HG02798 (cell line): Measurements from ENCODE around the gene PARD3B.

Experiments
- ATAC-seq: cut with Tn5 transposase; IDR thresholded peaks from one replicate; pipeline ENCODE4 v1.9.1; 2021; ENCODE audit warnings: mild to moderate bottlenecking; ENCODE audit not compliant: unreplicated experiment, poor library complexity

PARD3B gene

GRCh38 chr2:204920776-204921175 is 375.5 kb downstream of the PARD3B start:
- ATAC-seq: no peak

DNA sequence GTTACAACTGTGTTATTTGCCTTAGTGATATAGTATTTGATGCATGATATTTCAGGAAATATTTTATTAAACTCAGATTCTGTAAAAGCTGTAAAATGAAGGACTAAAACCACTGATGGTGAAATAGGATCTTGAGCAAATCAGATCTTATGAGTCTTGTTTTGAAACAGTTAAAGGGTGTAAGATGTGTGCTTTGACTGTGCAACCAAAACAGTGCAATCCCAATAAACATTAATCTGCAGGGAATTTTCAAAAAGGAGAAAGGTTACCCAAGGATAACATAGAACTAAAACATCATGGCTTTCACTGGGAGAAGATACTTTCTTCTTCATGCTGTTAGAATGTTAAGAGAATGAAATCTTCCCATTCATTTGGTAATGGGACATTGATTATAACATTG is 378.7 kb downstream of the PARD3B start:
- ATAC-seq: no peak

DNA sequence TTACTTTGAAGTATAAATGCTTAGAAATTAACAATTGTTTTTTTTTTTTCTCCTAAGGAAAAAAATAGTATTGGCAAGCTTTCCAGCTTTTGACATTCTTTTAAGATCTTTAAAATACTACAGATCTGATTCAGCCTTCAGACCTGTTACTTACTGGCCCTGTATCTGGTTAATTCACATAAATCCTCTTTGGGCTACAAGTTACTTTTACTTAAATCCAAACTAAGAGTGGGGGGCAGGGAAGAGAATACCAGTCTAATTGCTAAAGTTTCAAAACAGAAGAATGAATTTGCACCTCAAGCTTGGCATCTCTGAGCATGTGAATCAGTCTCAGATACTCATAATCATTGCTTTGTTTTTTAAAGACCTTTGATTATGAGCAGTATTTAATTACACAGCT is 386.3 kb downstream of the PARD3B start:
- ATAC-seq: no peak

GRCh38 chr2:204933735-204934374 is 388.6 kb downstream of the PARD3B start:
- no peak for ATAC-seq

- ATAC-seq: no peak
These were observed 399.7 kb downstream of the PARD3B start for GRCh38 chr2:204944927-204945326.

DNA sequence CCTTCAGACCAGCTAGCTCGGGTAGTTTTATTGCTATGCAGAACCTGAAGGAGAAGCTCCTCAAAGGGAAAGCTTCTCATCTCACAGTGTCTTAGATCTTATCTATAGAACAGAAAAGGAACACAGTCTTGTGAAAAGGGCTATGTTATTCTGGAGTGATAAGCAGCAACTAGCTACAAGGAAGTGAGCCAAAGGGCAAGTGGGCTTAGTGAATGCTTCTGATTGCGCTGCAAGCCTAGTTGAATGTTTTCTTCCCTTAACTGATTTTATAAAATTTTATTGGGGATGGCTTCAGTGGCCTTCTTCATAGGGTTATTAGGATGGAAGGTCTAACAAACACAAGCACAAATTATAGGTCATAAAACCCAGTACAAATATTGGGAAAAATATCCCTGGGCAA is 400.1 kb downstream of the PARD3B start:
- ATAC-seq: no peak

DNA sequence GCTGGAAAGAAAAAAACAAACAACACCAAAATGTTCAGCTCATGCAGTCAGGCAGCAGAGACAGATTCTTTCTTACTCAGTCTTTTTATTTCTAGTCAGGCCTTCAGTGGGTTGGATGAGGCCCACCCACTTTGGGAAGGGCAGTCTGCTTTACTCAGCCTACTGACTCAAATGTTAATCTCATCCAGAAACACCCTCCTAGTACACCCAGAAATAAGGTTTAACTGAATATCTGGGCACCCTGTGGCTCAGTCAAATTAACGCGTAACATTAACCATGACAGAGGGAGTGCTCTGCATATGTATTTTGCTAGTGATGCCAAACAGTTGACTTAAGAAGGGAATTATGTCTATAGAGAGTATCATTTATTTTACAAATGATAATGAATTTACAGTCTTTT is 401.6 kb downstream of the PARD3B start:
- ATAC-seq: no peak

GRCh38 chr2:204947405-204947804 is 402.1 kb downstream of the PARD3B start:
- no peak for ATAC-seq

GRCh38 chr2:204948024-204948763 is 402.9 kb downstream of the PARD3B start:
- no peak for ATAC-seq

DNA sequence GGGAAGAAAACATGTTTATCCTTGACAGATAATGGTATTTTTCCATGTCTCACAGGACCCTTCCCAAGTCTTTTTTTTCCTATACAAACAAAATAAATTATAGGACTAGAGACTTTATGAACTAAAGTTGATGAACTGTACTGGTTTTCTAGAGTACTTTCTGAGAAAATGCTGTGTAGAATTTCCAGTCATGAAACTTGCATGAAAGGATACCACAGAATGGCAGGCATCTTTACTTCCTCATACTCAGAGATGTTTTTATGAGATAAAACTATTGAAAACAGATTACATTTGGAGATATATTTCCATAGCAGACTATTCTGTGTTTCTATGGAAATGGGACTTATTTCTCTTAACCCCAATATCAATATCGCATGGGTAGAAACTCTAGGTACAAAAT is 403.5 kb downstream of the PARD3B start:
- no peak for ATAC-seq

DNA sequence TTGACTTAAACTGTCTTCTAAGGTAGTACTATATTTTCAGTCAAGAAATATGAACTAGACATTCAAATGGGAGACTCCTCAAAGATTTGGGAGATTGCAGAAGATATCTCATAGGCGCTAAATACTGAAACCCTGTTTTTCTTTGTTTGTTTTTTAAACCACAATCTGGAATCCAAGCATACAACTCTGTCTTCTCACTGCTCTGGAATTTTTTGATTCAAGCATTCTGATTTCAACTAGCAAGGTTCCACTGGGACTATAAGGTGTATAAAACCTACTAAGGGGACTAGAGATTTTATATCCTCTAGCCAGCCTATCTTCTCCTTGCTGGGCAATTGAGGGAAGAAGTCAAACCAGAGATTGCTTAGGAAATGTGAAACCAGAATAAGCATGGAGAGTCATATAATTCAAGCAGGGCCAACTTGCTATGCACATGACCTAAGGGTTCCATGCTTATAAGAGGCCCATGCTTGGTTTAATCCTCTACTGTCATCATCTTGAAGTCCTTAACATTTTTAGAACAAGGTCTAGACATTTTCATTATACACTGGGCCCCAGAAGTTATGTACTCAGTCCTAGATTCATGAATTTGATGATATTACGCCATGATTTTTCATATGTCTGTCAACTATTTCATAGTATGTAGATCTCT is 405.5 kb downstream of the PARD3B start:
- ATAC-seq: no peak

- no peak for ATAC-seq
These were observed 413.1 kb downstream of the PARD3B start for GRCh38 chr2:204958371-204958770.

DNA sequence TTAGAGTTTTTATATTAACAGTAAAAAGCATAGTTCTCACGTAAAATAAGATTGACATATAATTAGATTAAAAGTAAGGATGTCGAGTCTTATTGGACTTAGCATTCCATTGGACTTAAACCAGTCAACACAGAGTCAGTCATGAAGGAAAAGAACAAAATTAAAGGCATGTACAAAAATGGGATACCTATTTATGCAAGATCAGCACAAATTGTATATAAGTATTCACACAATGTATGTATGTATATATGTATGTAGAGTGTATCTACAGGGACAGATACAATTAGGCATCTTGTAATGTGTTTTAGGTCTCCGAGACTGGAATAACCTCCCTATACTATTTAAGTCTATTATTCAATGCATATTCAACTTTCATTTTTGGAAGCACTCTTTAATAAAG is 419.1 kb downstream of the PARD3B start:
- no peak for ATAC-seq

DNA sequence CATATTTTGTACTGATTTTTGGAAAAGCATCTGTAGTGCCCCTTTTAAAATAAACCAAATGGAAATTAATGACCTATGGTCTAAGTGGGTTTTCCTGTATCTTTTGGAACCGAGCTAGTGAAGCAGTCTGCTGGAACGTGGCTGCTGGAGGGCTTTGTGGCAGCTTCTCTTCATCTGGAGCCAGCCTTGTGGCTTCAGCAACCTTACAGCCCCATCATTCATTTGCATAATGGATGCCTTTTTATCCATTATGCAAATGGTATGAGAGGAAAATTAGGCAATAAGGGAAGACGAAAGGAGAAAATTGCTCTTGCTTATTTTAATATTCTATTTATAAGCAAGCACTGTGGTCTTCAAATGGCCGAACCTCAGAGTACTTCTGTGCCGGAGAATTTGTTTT is 421.0 kb downstream of the PARD3B start:
- ATAC-seq: no peak

DNA sequence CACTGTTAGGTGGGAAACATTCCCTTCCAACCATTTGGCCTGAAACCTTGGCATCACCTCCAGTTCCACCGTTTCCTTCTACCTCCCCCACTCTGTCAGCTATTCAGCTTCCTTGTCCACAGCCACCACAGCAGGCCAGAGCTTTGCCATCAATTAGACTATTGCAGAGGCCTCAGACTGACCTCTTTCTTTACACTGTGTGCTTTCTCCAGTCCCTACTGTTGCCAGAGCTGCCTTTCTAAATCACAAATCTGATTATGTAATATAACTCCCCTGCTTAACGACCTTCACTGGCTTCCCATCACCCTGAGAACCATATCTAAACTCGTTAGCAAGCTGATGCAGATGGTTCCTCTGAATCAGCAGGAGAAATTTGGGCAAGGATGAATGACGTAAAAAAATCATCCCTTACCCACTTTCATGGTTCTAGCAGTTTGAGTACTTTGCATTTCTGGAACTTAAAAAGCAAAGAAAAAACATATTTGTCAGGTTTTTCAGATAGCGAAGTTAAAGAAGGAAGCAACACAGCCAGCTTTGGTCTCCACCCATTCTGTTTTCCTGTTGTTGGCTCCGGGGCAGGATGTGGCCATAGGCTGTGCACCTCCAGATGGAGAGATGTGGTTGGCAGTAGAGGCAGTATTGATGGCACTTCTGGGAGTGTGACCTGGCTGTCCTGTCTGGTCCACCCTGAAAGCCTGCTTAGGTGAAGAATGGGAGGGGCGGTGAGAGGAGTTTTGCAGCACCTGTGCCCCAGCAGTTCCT is 422.1 kb downstream of the PARD3B start:
- no peak for ATAC-seq

GRCh38 chr2:204971206-204971907 is 426.1 kb downstream of the PARD3B start:
- ATAC-seq: no peak

DNA sequence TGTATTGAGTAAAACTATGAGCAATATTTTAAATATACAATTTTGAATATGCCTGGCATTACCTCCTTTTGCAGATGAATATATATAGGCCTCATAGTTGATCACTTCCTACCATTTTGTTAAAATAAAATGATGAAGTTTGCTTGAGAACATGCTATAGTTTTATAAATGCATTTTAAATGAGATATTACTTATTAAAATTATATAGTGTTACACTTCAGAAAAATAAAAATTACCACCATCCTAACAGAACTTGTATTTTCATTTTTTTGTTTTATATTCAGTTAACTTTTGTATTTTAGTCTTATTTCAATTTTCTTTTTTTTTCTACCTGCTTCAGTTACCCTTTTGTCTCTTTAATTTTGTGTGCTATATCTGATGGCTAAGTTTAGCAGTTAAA is 426.9 kb downstream of the PARD3B start:
- no peak for ATAC-seq

DNA sequence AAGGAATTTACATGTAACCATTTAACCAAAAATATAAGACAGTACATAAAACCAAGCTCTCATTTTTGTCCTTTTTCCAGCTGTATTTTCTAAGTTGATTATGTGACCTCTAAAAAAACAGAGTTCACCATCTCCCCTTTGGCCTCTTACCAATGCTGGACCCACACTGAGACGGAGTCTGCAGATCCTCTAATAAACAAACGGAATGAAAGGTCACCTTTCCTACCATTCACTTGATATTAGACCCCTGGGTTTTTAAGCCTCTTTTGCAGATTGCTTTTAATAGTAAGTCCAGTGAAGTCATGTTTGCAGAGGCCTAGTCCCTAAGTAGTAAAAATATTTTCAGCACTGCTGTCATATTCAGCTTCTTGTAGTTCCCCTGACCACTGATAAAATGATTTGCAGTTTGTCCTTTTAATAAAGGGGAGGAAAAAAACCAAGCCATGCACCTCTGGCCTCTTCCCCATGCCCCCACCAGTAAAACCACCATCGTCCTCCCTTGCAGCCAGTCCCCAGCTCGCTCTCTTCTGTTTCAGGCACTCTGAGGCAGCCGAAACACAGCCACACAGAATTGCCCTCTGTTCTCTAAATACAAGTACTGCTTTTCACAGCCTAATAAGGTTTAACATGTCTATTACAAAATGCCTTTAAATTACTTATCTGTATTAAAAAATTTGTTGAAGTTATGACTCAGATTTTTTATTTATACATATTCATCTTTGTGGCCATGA is 427.5 kb downstream of the PARD3B start:
- no peak for ATAC-seq

GRCh38 chr2:204973616-204974015 is 428.3 kb downstream of the PARD3B start:
- no peak for ATAC-seq

DNA sequence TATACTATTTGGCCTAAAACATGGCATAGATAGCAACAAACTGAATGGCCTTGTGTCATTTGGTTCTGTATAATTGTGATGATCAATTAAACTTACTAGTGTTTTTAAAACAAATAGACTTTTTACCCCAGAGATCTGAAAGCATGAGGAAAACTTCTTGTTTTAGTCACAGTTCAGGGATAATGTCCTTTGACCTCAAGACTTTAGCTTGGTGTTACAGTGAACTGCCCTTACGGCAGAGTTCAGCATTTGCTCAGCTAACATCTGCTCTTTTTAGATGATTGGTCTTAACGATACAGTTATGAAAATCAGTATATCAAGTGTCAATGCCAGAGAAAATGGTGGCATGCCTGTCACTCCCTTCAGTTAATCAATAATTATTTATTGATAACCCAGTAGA is 429.2 kb downstream of the PARD3B start:
- no peak for ATAC-seq
